Putamen (tissue), 1 donor: ENCODE results near the gene SLTM.
"Not testable (repeated sequence)": the region's sequence is repeated elsewhere in the genome, so short reads cannot be mapped to it uniquely, and the experiment has no call there.

Experiments
- DNase-seq: peaks from one replicate; pipeline ENCODE4 v3.0.0-alpha.2; 2016; ENCODE audit warnings: low spot score

SLTM gene

GRCh38 chr15:58926823-58927222, 6.7 kb downstream of the SLTM start:
- DNase-seq: no peak

GRCh38 chr15:58924327-58924726, 9.2 kb downstream of the SLTM start:
- no peak for DNase-seq

GRCh38 chr15:58923696-58924300, 9.7 kb downstream of the SLTM start:
- DNase-seq: no peak

GRCh38 chr15:58923284-58923683, 10.2 kb downstream of the SLTM start:
- no peak for DNase-seq

GRCh38 chr15:58921267-58921790, 12.2 kb downstream of the SLTM start:
- no peak for DNase-seq

- not testable (repeated sequence) for DNase-seq
Measured at GRCh38 chr15:58920447-58920846, 13.0 kb downstream of the SLTM start.

- no peak for DNase-seq
Measured at GRCh38 chr15:58919232-58919631, 14.2 kb downstream of the SLTM start.

GRCh38 chr15:58918239-58918638, 15.2 kb downstream of the SLTM start:
- no peak for DNase-seq

GRCh38 chr15:58917613-58918129, 15.8 kb downstream of the SLTM start:
- not testable (repeated sequence) for DNase-seq

GRCh38 chr15:58916962-58917361, 16.5 kb downstream of the SLTM start:
- no peak for DNase-seq

- no peak for DNase-seq
Measured at GRCh38 chr15:58910456-58910855, 23.0 kb downstream of the SLTM start.

- DNase-seq: no peak
Measured at GRCh38 chr15:58909616-58910015, 23.9 kb downstream of the SLTM start.

- DNase-seq: no peak
Measured at GRCh38 chr15:58908550-58909309, 24.7 kb downstream of the SLTM start.

- no peak for DNase-seq
Measured at GRCh38 chr15:58900631-58901030, 32.8 kb downstream of the SLTM start.

GRCh38 chr15:58898150-58898680, 35.3 kb downstream of the SLTM start:
- DNase-seq: no peak

- DNase-seq: peak; percentile 20
Measured at GRCh38 chr15:58889363-58889762, 44.1 kb downstream of the SLTM start.

- DNase-seq: no peak
Measured at GRCh38 chr15:58886921-58887320, 46.6 kb downstream of the SLTM start.

GRCh38 chr15:58883926-58884325, 49.6 kb downstream of the SLTM start:
- not testable (repeated sequence) for DNase-seq

- DNase-seq: no peak
Measured at GRCh38 chr15:58882243-58882642, 51.2 kb downstream of the SLTM start.

GRCh38 chr15:58880320-58880719, 53.2 kb downstream of the SLTM start:
- DNase-seq: no peak

GRCh38 chr15:58877999-58878825, 55.3 kb downstream of the SLTM start:
- no peak for DNase-seq
